HEK293 (cell line): Measurements from ENCODE around the gene RHOD.

Source experiments
- CTCF ChIA-PET: fragments of 350-600 bp; formaldehyde crosslinking; extraction: SDS; loops from one replicate; lab custom pipeline; 2021; ENCODE audit warnings: antibody characterized with exemption; lab: Yijun Ruan, JAX
- POLR2A ChIA-PET: fragments of 300-600 bp; formaldehyde crosslinking; extraction: SDS; loops from one replicate; lab custom pipeline; 2020; ENCODE audit warnings: antibody characterized with exemption, inconsistent platforms; lab: Yijun Ruan, JAX
- H3K27ac ChIP-seq: fragments of 200-500 bp; sonication (Bioruptor generic); 2 replicates; pipeline ENCODE4 v1.5.1; 2014; ENCODE audit warnings: low read depth, low read length, control low read depth, inconsistent platforms; ENCODE audit errors: extremely low read depth
- H3K36me3 ChIP-seq, 2 experiments: fragments of 200-500 bp in 1 of 2; sonication (Bioruptor generic) in 1 of 2; 1 replicate in 1 of 2; 2 replicates in 1 of 2; pipeline ENCODE4 v1.5.1; 2014 to 2017; ENCODE audit warnings: inconsistent platforms in 2 of 2, low read length in 2 of 2; ENCODE audit not compliant: control insufficient read depth in 2 of 2, insufficient read depth in 1 of 2
- H3K4me1 ChIP-seq: fragments of 200-500 bp; sonication (Bioruptor generic); 2 replicates; pipeline ENCODE4 v1.5.1; 2014; ENCODE audit warnings: mild to moderate bottlenecking, low read length, inconsistent platforms; ENCODE audit not compliant: control insufficient read depth, insufficient read depth
- H3K4me3 ChIP-seq: 2 replicates; pipeline ENCODE4 v1.5.1; 2011; ENCODE audit warnings: low read depth, mild to moderate bottlenecking, control low read depth, low read length, moderate library complexity
- H3K9me3 ChIP-seq: fragments of 200-500 bp; sonication (Bioruptor generic); 2 replicates; pipeline ENCODE4 v1.5.1; 2014; ENCODE audit warnings: low read depth, low read length, inconsistent platforms; ENCODE audit not compliant: control insufficient read depth, insufficient read depth
- GLI4 ChIP-seq: fragments of 450-650 bp; formaldehyde crosslinking; IDR thresholded peaks from 2 replicates; pipeline ENCODE4 v1.5.1; 2016; ENCODE audit warnings: missing biosample characterization, missing genetic modification characterization
- GLIS2 ChIP-seq: fragments of 450-650 bp; formaldehyde crosslinking; IDR thresholded peaks from 2 replicates; pipeline ENCODE4 v1.5.1; 2016; ENCODE audit warnings: missing biosample characterization, missing genetic modification characterization
- RBAK ChIP-seq: fragments of 450-650 bp; formaldehyde crosslinking; IDR thresholded peaks from 2 replicates; pipeline ENCODE4 v1.5.1; 2016; ENCODE audit warnings: missing biosample characterization, missing genetic modification characterization
- SP2 ChIP-seq: fragments of 450-650 bp; formaldehyde crosslinking; IDR thresholded peaks from 2 replicates; pipeline ENCODE4 v1.5.1; 2016; ENCODE audit warnings: missing biosample characterization, missing genetic modification characterization
- YY1 ChIP-seq: fragments of 450-650 bp; formaldehyde crosslinking; IDR thresholded peaks from 2 replicates; pipeline ENCODE4 v1.5.1; 2018; ENCODE audit warnings: missing biosample characterization, missing genetic modification characterization
- ZBTB7A ChIP-seq: fragments of 450-650 bp; formaldehyde crosslinking; IDR thresholded peaks from 2 replicates; pipeline ENCODE4 v1.5.1; 2016; ENCODE audit warnings: low read depth, missing biosample characterization, missing genetic modification characterization
- ZNF169 ChIP-seq: fragments of 450-650 bp; formaldehyde crosslinking; IDR thresholded peaks from 2 replicates; pipeline ENCODE4 v1.5.1; 2016; ENCODE audit warnings: missing biosample characterization, missing genetic modification characterization
- ZNF341 ChIP-seq: fragments of 450-650 bp; formaldehyde crosslinking; IDR thresholded peaks from 2 replicates; pipeline ENCODE4; 2016; ENCODE audit warnings: low read depth, missing biosample characterization, missing genetic modification characterization
- ZNF350 ChIP-seq: fragments of 450-650 bp; formaldehyde crosslinking; IDR thresholded peaks from 2 replicates; pipeline ENCODE4 v1.5.0; 2017; ENCODE audit warnings: missing biosample characterization, mild to moderate bottlenecking, missing genetic modification characterization
- ZNF366 ChIP-seq: fragments of 450-650 bp; formaldehyde crosslinking; conservative IDR thresholded peaks from 2 replicates; pipeline ENCODE4 v1.5.1; 2016; ENCODE audit warnings: missing biosample characterization, missing genetic modification characterization
- ZNF404 ChIP-seq: fragments of 450-650 bp; formaldehyde crosslinking; IDR thresholded peaks from 2 replicates; pipeline ENCODE4 v1.5.1; 2017; ENCODE audit warnings: missing biosample characterization, missing genetic modification characterization
- ZNF473 ChIP-seq: fragments of 450-650 bp; formaldehyde crosslinking; IDR thresholded peaks from 2 replicates; pipeline ENCODE4 v1.5.1; 2017; ENCODE audit warnings: missing biosample characterization, missing genetic modification characterization
- ZNF529 ChIP-seq: fragments of 450-650 bp; formaldehyde crosslinking; IDR thresholded peaks from 2 replicates; pipeline ENCODE4 v1.5.1; 2017; ENCODE audit warnings: missing genetic modification characterization, missing biosample characterization; ENCODE audit not compliant: insufficient replicate concordance
- ZNF571 ChIP-seq: fragments of 450-650 bp; formaldehyde crosslinking; IDR thresholded peaks from 2 replicates; pipeline ENCODE4 v1.5.0; 2017; ENCODE audit warnings: missing biosample characterization, missing genetic modification characterization
- ZNF660 ChIP-seq: fragments of 450-650 bp; IDR thresholded peaks from 2 replicates; pipeline ENCODE4 v1.5.1; 2018; ENCODE audit warnings: missing biosample characterization, mild to moderate bottlenecking, missing genetic modification characterization
- ZNF670 ChIP-seq: fragments of 450-650 bp; formaldehyde crosslinking; IDR thresholded peaks from 2 replicates; pipeline ENCODE4 v1.5.1; 2016; ENCODE audit warnings: missing biosample characterization, missing genetic modification characterization, low read depth
- ZNF791 ChIP-seq: fragments of 450-650 bp; formaldehyde crosslinking; IDR thresholded peaks from 2 replicates; pipeline ENCODE4 v1.5.1; 2016; ENCODE audit warnings: missing biosample characterization, missing genetic modification characterization
- TF ChIP-seq, protein P1 (sequence below): fragments of 450-650 bp; formaldehyde crosslinking; IDR thresholded peaks from 2 replicates; pipeline ENCODE4 v1.5.1; 2017; ENCODE audit warnings: missing biosample characterization, missing genetic modification characterization
- TF ChIP-seq, protein P2 (sequence below): fragments of 450-650 bp; formaldehyde crosslinking; IDR thresholded peaks from 2 replicates; pipeline ENCODE4 v1.5.1; 2016; ENCODE audit warnings: missing biosample characterization, missing genetic modification characterization
- TF ChIP-seq, protein P3 (sequence below): fragments of 450-650 bp; formaldehyde crosslinking; IDR thresholded peaks from 2 replicates; pipeline ENCODE4 v1.5.1; 2016; ENCODE audit warnings: missing biosample characterization, missing genetic modification characterization
- TF ChIP-seq, protein P4 (sequence below): fragments of 450-650 bp; formaldehyde crosslinking; IDR thresholded peaks from 2 replicates; pipeline ENCODE4 v1.5.1; 2016; ENCODE audit warnings: missing biosample characterization, missing genetic modification characterization
- TF ChIP-seq, protein P5 (sequence below): fragments of 450-650 bp; formaldehyde crosslinking; IDR thresholded peaks from 2 replicates; pipeline ENCODE4 v1.5.1; 2017; ENCODE audit warnings: missing biosample characterization, missing genetic modification characterization

RHOD gene

DNA sequence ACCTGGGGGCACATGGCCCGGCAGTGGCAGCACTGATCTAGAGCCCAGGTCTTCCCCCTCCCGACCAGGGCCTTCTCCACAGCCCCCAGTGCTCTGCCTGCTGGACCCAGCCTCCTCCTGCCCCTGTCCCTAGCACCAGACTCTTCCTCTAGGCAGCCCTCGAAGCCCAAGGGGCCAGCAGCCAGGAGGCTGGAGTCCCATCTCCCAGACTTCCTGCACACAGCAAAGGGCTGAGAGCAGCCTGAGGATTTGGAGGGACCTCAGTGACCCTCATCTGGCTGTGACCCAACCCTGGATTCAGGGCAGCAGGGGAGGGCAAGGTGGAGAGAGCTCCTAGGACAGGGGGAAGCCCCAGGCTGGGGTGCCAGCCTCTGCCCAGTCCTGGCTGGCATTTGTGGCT lies 3.0 kb downstream of the RHOD start:
- Histone ChIP-seq H3K4me3 (no peak overlapping the region), H3K36me3 (no peaks in the 10 kb centered on the region), H3K9me3 (no peaks in the 10 kb centered on the region), H3K27ac (no peak overlapping the region), H3K4me1 (peaks cover 9% of the 10 kb centered on the region)
- CTCF ChIA-PET = no interaction called here
- POLR2A ChIA-PET = no interaction called here
- TF ChIP-seq RBAK (tag by site-specific recombination) (no peak), GLI4 (no peak), GLIS2 (tag by site-specific recombination) (0 out of 2 replicates have a peak, but pooled peaks have one; percentile 19), ZNF660 (tag by site-specific recombination) (no peak), ZNF571 (tag by site-specific recombination) (no peak), SP2 (tag by site-specific recombination) (no peak), ZNF350 (tag by site-specific recombination) (no peak)

DNA sequence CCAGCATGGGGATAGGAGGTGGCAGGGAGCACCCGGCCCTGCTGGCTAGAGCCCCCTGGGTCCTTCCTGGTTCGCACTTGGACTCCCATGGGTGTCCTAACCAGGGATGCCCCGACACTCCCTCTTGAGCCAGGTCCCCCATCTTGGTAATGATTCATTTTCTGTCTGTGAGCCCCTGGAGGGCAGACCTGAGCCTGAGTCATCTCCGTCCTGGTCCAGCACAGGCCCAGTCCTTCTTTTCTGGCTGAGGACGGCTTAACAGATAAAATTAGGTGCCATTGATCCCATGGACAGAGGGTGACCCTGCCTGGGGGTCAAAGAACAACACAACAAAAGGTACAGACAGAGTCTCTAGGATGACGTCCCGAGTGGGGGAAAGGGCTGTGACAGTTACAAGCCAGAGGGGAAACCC lies 3.5 kb downstream of the RHOD start:
- POLR2A ChIA-PET = no interaction called here
- CTCF ChIA-PET = no interaction called here
- Histone ChIP-seq H3K27ac (no peak overlapping the region), H3K4me3 (no peak overlapping the region), H3K36me3 (no peaks in the 10 kb centered on the region), H3K4me1 (peaks cover 9% of the 10 kb centered on the region), H3K9me3 (no peaks in the 10 kb centered on the region)
- TF ChIP-seq, protein P1, sequence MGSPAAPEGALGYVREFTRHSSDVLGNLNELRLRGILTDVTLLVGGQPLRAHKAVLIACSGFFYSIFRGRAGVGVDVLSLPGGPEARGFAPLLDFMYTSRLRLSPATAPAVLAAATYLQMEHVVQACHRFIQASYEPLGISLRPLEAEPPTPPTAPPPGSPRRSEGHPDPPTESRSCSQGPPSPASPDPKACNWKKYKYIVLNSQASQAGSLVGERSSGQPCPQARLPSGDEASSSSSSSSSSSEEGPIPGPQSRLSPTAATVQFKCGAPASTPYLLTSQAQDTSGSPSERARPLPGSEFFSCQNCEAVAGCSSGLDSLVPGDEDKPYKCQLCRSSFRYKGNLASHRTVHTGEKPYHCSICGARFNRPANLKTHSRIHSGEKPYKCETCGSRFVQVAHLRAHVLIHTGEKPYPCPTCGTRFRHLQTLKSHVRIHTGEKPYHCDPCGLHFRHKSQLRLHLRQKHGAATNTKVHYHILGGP (tag by site-specific recombination) = no peak
- no peak for TF ChIP-seq ZNF169 (tag by site-specific recombination)
- TF ChIP-seq ZNF473 (tag by site-specific recombination) = no peak
- no peak for TF ChIP-seq ZNF341
- TF ChIP-seq, protein P2, sequence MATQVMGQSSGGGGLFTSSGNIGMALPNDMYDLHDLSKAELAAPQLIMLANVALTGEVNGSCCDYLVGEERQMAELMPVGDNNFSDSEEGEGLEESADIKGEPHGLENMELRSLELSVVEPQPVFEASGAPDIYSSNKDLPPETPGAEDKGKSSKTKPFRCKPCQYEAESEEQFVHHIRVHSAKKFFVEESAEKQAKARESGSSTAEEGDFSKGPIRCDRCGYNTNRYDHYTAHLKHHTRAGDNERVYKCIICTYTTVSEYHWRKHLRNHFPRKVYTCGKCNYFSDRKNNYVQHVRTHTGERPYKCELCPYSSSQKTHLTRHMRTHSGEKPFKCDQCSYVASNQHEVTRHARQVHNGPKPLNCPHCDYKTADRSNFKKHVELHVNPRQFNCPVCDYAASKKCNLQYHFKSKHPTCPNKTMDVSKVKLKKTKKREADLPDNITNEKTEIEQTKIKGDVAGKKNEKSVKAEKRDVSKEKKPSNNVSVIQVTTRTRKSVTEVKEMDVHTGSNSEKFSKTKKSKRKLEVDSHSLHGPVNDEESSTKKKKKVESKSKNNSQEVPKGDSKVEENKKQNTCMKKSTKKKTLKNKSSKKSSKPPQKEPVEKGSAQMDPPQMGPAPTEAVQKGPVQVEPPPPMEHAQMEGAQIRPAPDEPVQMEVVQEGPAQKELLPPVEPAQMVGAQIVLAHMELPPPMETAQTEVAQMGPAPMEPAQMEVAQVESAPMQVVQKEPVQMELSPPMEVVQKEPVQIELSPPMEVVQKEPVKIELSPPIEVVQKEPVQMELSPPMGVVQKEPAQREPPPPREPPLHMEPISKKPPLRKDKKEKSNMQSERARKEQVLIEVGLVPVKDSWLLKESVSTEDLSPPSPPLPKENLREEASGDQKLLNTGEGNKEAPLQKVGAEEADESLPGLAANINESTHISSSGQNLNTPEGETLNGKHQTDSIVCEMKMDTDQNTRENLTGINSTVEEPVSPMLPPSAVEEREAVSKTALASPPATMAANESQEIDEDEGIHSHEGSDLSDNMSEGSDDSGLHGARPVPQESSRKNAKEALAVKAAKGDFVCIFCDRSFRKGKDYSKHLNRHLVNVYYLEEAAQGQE = no peak
- TF ChIP-seq, protein P3, sequence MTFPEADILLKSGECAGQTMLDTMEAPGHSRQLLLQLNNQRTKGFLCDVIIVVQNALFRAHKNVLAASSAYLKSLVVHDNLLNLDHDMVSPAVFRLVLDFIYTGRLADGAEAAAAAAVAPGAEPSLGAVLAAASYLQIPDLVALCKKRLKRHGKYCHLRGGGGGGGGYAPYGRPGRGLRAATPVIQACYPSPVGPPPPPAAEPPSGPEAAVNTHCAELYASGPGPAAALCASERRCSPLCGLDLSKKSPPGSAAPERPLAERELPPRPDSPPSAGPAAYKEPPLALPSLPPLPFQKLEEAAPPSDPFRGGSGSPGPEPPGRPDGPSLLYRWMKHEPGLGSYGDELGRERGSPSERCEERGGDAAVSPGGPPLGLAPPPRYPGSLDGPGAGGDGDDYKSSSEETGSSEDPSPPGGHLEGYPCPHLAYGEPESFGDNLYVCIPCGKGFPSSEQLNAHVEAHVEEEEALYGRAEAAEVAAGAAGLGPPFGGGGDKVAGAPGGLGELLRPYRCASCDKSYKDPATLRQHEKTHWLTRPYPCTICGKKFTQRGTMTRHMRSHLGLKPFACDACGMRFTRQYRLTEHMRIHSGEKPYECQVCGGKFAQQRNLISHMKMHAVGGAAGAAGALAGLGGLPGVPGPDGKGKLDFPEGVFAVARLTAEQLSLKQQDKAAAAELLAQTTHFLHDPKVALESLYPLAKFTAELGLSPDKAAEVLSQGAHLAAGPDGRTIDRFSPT (tag by site-specific recombination) = no peak
- TF ChIP-seq ZNF529 (tag by site-specific recombination) = no peak
- TF ChIP-seq ZNF670 (tag by site-specific recombination) = no peak
- TF ChIP-seq, protein P4, sequence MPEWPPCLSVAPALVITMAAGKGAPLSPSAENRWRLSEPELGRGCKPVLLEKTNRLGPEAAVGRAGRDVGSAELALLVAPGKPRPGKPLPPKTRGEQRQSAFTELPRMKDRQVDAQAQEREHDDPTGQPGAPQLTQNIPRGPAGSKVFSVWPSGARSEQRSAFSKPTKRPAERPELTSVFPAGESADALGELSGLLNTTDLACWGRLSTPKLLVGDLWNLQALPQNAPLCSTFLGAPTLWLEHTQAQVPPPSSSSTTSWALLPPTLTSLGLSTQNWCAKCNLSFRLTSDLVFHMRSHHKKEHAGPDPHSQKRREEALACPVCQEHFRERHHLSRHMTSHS (tag by site-specific recombination) = no peak
- no peak for TF ChIP-seq ZNF404 (tag by site-specific recombination)
- no peak for TF ChIP-seq ZNF791 (tag by site-specific recombination)
- TF ChIP-seq ZNF366 = no peak
- TF ChIP-seq YY1 (tag by site-specific recombination) = no peak
- TF ChIP-seq ZBTB7A (tag by site-specific recombination) = no peak
- TF ChIP-seq, protein P5, sequence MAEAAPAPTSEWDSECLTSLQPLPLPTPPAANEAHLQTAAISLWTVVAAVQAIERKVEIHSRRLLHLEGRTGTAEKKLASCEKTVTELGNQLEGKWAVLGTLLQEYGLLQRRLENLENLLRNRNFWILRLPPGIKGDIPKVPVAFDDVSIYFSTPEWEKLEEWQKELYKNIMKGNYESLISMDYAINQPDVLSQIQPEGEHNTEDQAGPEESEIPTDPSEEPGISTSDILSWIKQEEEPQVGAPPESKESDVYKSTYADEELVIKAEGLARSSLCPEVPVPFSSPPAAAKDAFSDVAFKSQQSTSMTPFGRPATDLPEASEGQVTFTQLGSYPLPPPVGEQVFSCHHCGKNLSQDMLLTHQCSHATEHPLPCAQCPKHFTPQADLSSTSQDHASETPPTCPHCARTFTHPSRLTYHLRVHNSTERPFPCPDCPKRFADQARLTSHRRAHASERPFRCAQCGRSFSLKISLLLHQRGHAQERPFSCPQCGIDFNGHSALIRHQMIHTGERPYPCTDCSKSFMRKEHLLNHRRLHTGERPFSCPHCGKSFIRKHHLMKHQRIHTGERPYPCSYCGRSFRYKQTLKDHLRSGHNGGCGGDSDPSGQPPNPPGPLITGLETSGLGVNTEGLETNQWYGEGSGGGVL (tag by site-specific recombination) = no peak
